Gastrocnemius medialis (tissue), 4 donors: ENCODE data around the gene LBHD1.

Experiments
- CTCF ChIP-seq, 5 experiments: fragments of 450-650 bp in 3 of 5; fragments of 200-600 bp in 2 of 5; sonication (generic) in 2 of 5; IDR thresholded peaks in 4 of 5; conservative IDR thresholded peaks in 1 of 5; 1 replicate in 4 of 5; 2 replicates in 1 of 5; pipeline ENCODE4 v1.5.1; 2016 to 2019; ENCODE audit warnings: antibody characterized with exemption in 5 of 5, mild to moderate bottlenecking in 3 of 5, moderate library complexity in 3 of 5
- POLR2A ChIP-seq, 2 donors: fragments of 450-650 bp; IDR thresholded peaks; one replicate each; pipeline ENCODE4 v1.6.1; 2017; ENCODE audit warnings: antibody characterized with exemption in 2 of 2, mild to moderate bottlenecking in 2 of 2, moderate library complexity in 2 of 2

DNA sequence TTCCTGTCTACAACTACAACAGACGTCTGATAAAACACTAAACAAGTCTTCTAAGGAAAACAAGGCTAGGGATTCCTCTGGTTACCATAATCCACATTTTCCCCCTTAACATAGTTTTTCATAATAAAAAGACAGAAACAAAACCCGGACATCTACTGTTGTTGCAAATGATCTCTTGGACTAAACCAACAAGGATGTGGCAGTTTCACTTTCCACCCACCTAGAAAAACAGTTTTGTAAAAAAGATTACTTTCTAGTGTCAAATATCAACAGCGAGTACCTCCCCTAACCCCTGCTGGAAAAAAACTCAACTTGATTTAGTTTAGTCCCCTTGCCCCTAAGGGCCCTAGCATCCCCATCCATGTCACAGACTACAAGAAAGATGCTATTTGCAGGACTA is 40.8 kb upstream of the LBHD1 start:
- no peak for TF ChIP-seq POLR2A (IDR thresholded peaks at IDR 0.05)
- no peak for TF ChIP-seq CTCF (IDR thresholded peaks at IDR 0.05 in 4 of 5, conservative IDR thresholded peaks at IDR 0.05 in 1 of 5)
